ENCODE results near the gene PPP6R1.

Gene PPP6R1

GRCh38 chr19:55242517-55242916 is 16.3 kb downstream of the PPP6R1 start:
- no peak for DNase-seq (ENCODE audit: low read depth)
- no peak for TF ChIP-seq CTCF (IDR thresholded peaks at IDR 0.05; ENCODE audit: low read length, missing control alignments)
- no peak overlapping the region for H3K4me3 ChIP-seq (replicated peaks; ENCODE audit: low read depth, low read length)

GRCh38 chr19:55241935-55242464 is 16.8 kb downstream of the PPP6R1 start:
- TF ChIP-seq CTCF (IDR thresholded peaks at IDR 0.05; ENCODE audit: low read length, missing control alignments): no peak

GRCh38 chr19:55241143-55241934 is 17.5 kb downstream of the PPP6R1 start:
- TF ChIP-seq CTCF (IDR thresholded peaks at IDR 0.05; ENCODE audit: low read length, missing control alignments): no peak
- no peak overlapping the region for H3K4me3 ChIP-seq (replicated peaks; ENCODE audit: low read depth, low read length)
- DNase-seq (ENCODE audit: low read depth): no peak

More at GRCh38 chr19:55241935-55242464, 16.8 kb downstream of the PPP6R1 start:
- H3K4me3 ChIP-seq (replicated peaks; ENCODE audit: low read depth, low read length): no peak overlapping the region
- DNase-seq (ENCODE audit: low read depth): no peak

- no peak for TF ChIP-seq CTCF (IDR thresholded peaks at IDR 0.05; ENCODE audit: low read length, missing control alignments)
- no peak for DNase-seq (ENCODE audit: low read depth)
- H3K4me3 ChIP-seq (replicated peaks; ENCODE audit: low read depth, low read length): no peak overlapping the region
Observed at GRCh38 chr19:55240713-55241020, 18.1 kb downstream of the PPP6R1 start.

- no peak overlapping the region for H3K4me3 ChIP-seq (replicated peaks; ENCODE audit: low read depth, low read length)
- TF ChIP-seq CTCF (IDR thresholded peaks at IDR 0.05; ENCODE audit: low read length, missing control alignments): no peak
Observed at GRCh38 chr19:55239004-55239403, 19.8 kb downstream of the PPP6R1 start.

GRCh38 chr19:55238030-55238429 is 20.8 kb downstream of the PPP6R1 start:
- TF ChIP-seq CTCF (IDR thresholded peaks at IDR 0.05; ENCODE audit: low read length, missing control alignments): no peak
- no peak overlapping the region for H3K4me3 ChIP-seq (replicated peaks; ENCODE audit: low read depth, low read length)
- no peak for DNase-seq (ENCODE audit: low read depth)

More at GRCh38 chr19:55239004-55239403, 19.8 kb downstream of the PPP6R1 start:
- DNase-seq (ENCODE audit: low read depth): no peak

- no peak for TF ChIP-seq CTCF (IDR thresholded peaks at IDR 0.05; ENCODE audit: low read length, missing control alignments)
- H3K4me3 ChIP-seq (replicated peaks; ENCODE audit: low read depth, low read length): no peak overlapping the region
- DNase-seq (ENCODE audit: low read depth): no peak
Observed at GRCh38 chr19:55232986-55233385, 25.8 kb downstream of the PPP6R1 start.

Data from fibroblast of pulmonary artery (primary cell).